ENCODE results near the gene SMAD6. TPM values are rescaled to one million over a fixed set of nuclear protein-coding genes. Genes with fewer than 3 reads are reported as not detected.

SMAD6 gene
- total RNA-seq = 14.9 and 18.9 TPM in 2 replicates

- peak; percentile 94 for DNase-seq (ENCODE audit: low read depth, low spot score)
Measured at GRCh38 chr15:66702035-66702786, at the start of gene SMAD6. Gene SMAD6, plus strand, starts transcription at chr15:66702236. Its CDS starts 1,023 bp downstream, at chr15:66703259.

GRCh38 chr15:66652806-66653205 lies 49.2 kb upstream of the SMAD6 start:
- no peak for DNase-seq (ENCODE audit: low read depth, low spot score)

- DNase-seq (ENCODE audit: low read depth, low spot score) = no peak
Measured at GRCh38 chr15:66653398-66653797, 48.6 kb upstream of the SMAD6 start.

- no peak for DNase-seq (ENCODE audit: low read depth, low spot score)
Measured at GRCh38 chr15:66653852-66654251, 48.2 kb upstream of the SMAD6 start.

GRCh38 chr15:66654361-66654738 lies 47.7 kb upstream of the SMAD6 start:
- no peak for DNase-seq (ENCODE audit: low read depth, low spot score)

- no peak for DNase-seq (ENCODE audit: low read depth, low spot score)
Measured at GRCh38 chr15:66654739-66655375, 47.2 kb upstream of the SMAD6 start.

GRCh38 chr15:66655511-66655910 lies 46.5 kb upstream of the SMAD6 start:
- no peak for DNase-seq (ENCODE audit: low read depth, low spot score)

- no peak for DNase-seq (ENCODE audit: low read depth, low spot score)
Measured at GRCh38 chr15:66655997-66656396, 46.0 kb upstream of the SMAD6 start.

- DNase-seq (ENCODE audit: low read depth, low spot score) = no peak
Measured at GRCh38 chr15:66657185-66658020, 44.6 kb upstream of the SMAD6 start.

- DNase-seq (ENCODE audit: low read depth, low spot score) = no peak
Measured at GRCh38 chr15:66658044-66658443, 44.0 kb upstream of the SMAD6 start.

GRCh38 chr15:66658855-66659254 lies 43.2 kb upstream of the SMAD6 start:
- DNase-seq (ENCODE audit: low read depth, low spot score) = no peak

- DNase-seq (ENCODE audit: low read depth, low spot score) = no peak
Measured at GRCh38 chr15:66659384-66659783, 42.7 kb upstream of the SMAD6 start.

- no peak for DNase-seq (ENCODE audit: low read depth, low spot score)
Measured at GRCh38 chr15:66661432-66662096, 40.5 kb upstream of the SMAD6 start.

- DNase-seq (ENCODE audit: low read depth, low spot score) = no peak
Measured at GRCh38 chr15:66662522-66662921, 39.5 kb upstream of the SMAD6 start.

GRCh38 chr15:66663664-66664063 lies 38.4 kb upstream of the SMAD6 start:
- DNase-seq (ENCODE audit: low read depth, low spot score) = no peak

GRCh38 chr15:66670175-66670574 lies 31.9 kb upstream of the SMAD6 start:
- no peak for DNase-seq (ENCODE audit: low read depth, low spot score)

- DNase-seq (ENCODE audit: low read depth, low spot score) = no peak
Measured at GRCh38 chr15:66670762-66671580, 31.1 kb upstream of the SMAD6 start.

GRCh38 chr15:66672867-66673266 lies 29.2 kb upstream of the SMAD6 start:
- no peak for DNase-seq (ENCODE audit: low read depth, low spot score)

- no peak for DNase-seq (ENCODE audit: low read depth, low spot score)
Measured at GRCh38 chr15:66673410-66674322, 28.4 kb upstream of the SMAD6 start.

GRCh38 chr15:66674756-66675155 lies 27.3 kb upstream of the SMAD6 start:
- DNase-seq (ENCODE audit: low read depth, low spot score) = no peak
